Right cardiac atrium (tissue), 5 donors: ENCODE results near the gene ANKRD12. TPM values are rescaled to one million over a fixed set of nuclear protein-coding genes. Genes with fewer than 3 reads are reported as not detected.

ENCODE experiments used
- ATAC-seq, 2 donors: fragments of 200-7000 bp; cut with Tn5 transposase; one replicate each; pipeline versions ENCODE4 v1.8.0 to v1.9.1; 2020; ENCODE audit warnings: moderate library complexity in 2 of 2, mild to moderate bottlenecking in 1 of 2
- DNase-seq, 3 donors: peaks; one replicate each; pipeline ENCODE4 v3.0.0-alpha.2; 2020
- H3K27ac ChIP-seq: one replicate; pipeline ENCODE4 v1.5.1; 2013; ENCODE audit warnings: mild to moderate bottlenecking, low read length, control low read depth, moderate library complexity
- H3K27me3 ChIP-seq: one replicate; pipeline ENCODE4 v1.6.1; 2013; ENCODE audit not compliant: control insufficient read depth, insufficient read depth
- H3K4me1 ChIP-seq: one replicate; pipeline ENCODE4 v1.6.1; 2013; ENCODE audit warnings: low read length; ENCODE audit not compliant: control insufficient read depth, insufficient read depth
- H3K4me3 ChIP-seq: one replicate; pipeline ENCODE4 v1.5.1; 2013; ENCODE audit warnings: low read length, control low read depth
- H3K9me3 ChIP-seq: one replicate; pipeline ENCODE4 v1.6.1; 2013; ENCODE audit warnings: low read length; ENCODE audit not compliant: control insufficient read depth
- WGBS: extraction: QIAGEN DNeasy Blood & Tissue Kit; methylation state at CpG from one replicate; pipeline ENCODE4 v1.1.7; 2013; 5-methylcytosine and 5-hydroxymethylcytosine counted together
- intact Hi-C, 4 donors: fragments of 100-400 bp; cut with DNase I; formaldehyde crosslinking; loops; one replicate each; pipeline versions ENCODE4 v1.11.0 to v1.14.0; 2022 to 2023
- polyA plus RNA-seq: library from polyadenylated mRNA; stranded (reverse); fragments of 200-250 nt; gene quantifications from one replicate; pipeline ENCODE4 v1.2.3, GENCODE V29; 2013
- total RNA-seq, 4 donors: library from RNA; stranded (reverse); fragmentation: NEBNext Ultra II Directional; extraction: Animal tissue kit (Norgen Biotek cat#: 25700); gene quantifications; one replicate each; pipeline ENCODE4 v1.2.1, GENCODE V29; 2021
- donor health status: healthy with polysubstance abuse.
- donor health status: DM: no; HTN: yes; CAD: no.
- donor health status: DM: no; HTN: no; CAD: no.
- donor health status: DM: no; HTN: yes; CAD: no; lungs with severe emphysema.
- donor health status: DM: yes; HTN: yes; CAD: no.

Gene ANKRD12
- total and polyA plus RNA-seq, 5 donors = 7.3 to 59.6 (median 50.3) TPM

GRCh38 chr18:9106800-9107584, 29.6 kb upstream of the ANKRD12 start:
- Histone ChIP-seq H3K4me1 (peaks cover 4% of the 10 kb centered on the region), H3K9me3 (no peaks in the 10 kb centered on the region), H3K27me3 (no peaks in the 10 kb centered on the region), H3K27ac (no peak overlapping the region), H3K4me3 (no peak overlapping the region)
- ATAC-seq = no peak
- 35% methylated on average over 4 of the region's 4 CpGs for WGBS
- DNase-seq = no peak
- intact Hi-C loops = no loop called here

GRCh38 chr18:9108911-9109310, 27.7 kb upstream of the ANKRD12 start:
- no peak for ATAC-seq
- no peaks in the 10 kb centered on the region for H3K27me3 ChIP-seq
- no peak overlapping the region for H3K4me3 ChIP-seq
- 80% methylated on average over 2 of the region's 2 CpGs for WGBS
- H3K27ac ChIP-seq = no peak overlapping the region
- no peaks in the 10 kb centered on the region for H3K9me3 ChIP-seq
- H3K4me1 ChIP-seq = peaks cover 6% of the 10 kb centered on the region
- DNase-seq = no peak
- intact Hi-C loops = no loop called here

GRCh38 chr18:9109523-9109922, 27.1 kb upstream of the ANKRD12 start:
- Histone ChIP-seq H3K4me3 (no peak overlapping the region), H3K4me1 (peaks cover 6% of the 10 kb centered on the region), H3K9me3 (no peaks in the 10 kb centered on the region), H3K27me3 (no peaks in the 10 kb centered on the region), H3K27ac (no peak overlapping the region)
- ATAC-seq (no peak), DNase-seq (no peak)
- intact Hi-C loops = no loop called here
- 54% methylated on average over 4 of the region's 4 CpGs for WGBS

GRCh38 chr18:9113468-9114149, 23.0 kb upstream of the ANKRD12 start:
- H3K27ac ChIP-seq = peak overlapping the region; percentile 37

GRCh38 chr18:9115984-9116383, 20.6 kb upstream of the ANKRD12 start:
- Histone ChIP-seq H3K4me1 (peaks cover 4% of the 10 kb centered on the region), H3K27me3 (no peaks in the 10 kb centered on the region), H3K4me3 (no peak overlapping the region), H3K9me3 (no peaks in the 10 kb centered on the region), H3K27ac (no peak overlapping the region)
- intact Hi-C loops = no loop called here
- DNase-seq (no peak), ATAC-seq (no peak)

More at GRCh38 chr18:9113468-9114149, 23.0 kb upstream of the ANKRD12 start:
- Histone ChIP-seq H3K9me3 (no peaks in the 10 kb centered on the region), H3K4me3 (no peak overlapping the region), H3K27me3 (no peaks in the 10 kb centered on the region), H3K4me1 (peaks cover 6% of the 10 kb centered on the region)
- DNase-seq (no peak), ATAC-seq (no peak)
- 61% methylated on average over 7 of the region's 7 CpGs for WGBS
- intact Hi-C loops = no loop called here

- 22% methylated on average over 5 of the region's 5 CpGs for WGBS
- intact Hi-C loops = no loop called here
These were observed 18.4 kb upstream of the ANKRD12 start for GRCh38 chr18:9117980-9118841.

GRCh38 chr18:9120796-9121195, 15.8 kb upstream of the ANKRD12 start:
- no peaks in the 10 kb centered on the region for H3K4me1 ChIP-seq
- DNase-seq (no peak), ATAC-seq (no peak)
- H3K9me3 ChIP-seq = no peaks in the 10 kb centered on the region
- H3K27ac ChIP-seq = no peak overlapping the region
- intact Hi-C loops = no loop called here
- no peak overlapping the region for H3K4me3 ChIP-seq
- WGBS = 12% methylated on average over 1 of the region's 1 CpG
- no peaks in the 10 kb centered on the region for H3K27me3 ChIP-seq

More at GRCh38 chr18:9117980-9118841, 18.4 kb upstream of the ANKRD12 start:
- H3K9me3 ChIP-seq = no peaks in the 10 kb centered on the region
- ATAC-seq (peak in 1 of 2 donors; percentile 46), DNase-seq (no peak)
- peak overlapping the region; percentile 15 for H3K4me3 ChIP-seq
- peaks cover 4% of the 10 kb centered on the region for H3K4me1 ChIP-seq
- H3K27me3 ChIP-seq = no peaks in the 10 kb centered on the region
- H3K27ac ChIP-seq = no peak overlapping the region

GRCh38 chr18:9123520-9123919, 13.1 kb upstream of the ANKRD12 start:
- Histone ChIP-seq H3K27me3 (no peaks in the 10 kb centered on the region), H3K4me3 (no peak overlapping the region), H3K9me3 (no peaks in the 10 kb centered on the region), H3K27ac (no peak overlapping the region), H3K4me1 (no peaks in the 10 kb centered on the region)
- no peak for ATAC-seq
- intact Hi-C loops = no loop called here
- 90% methylated on average over 2 of the region's 2 CpGs for WGBS
- peak in 1 of 3 donors; percentile 32 for DNase-seq

GRCh38 chr18:9124824-9125223, 11.8 kb upstream of the ANKRD12 start:
- Histone ChIP-seq H3K4me1 (no peaks in the 10 kb centered on the region), H3K9me3 (no peaks in the 10 kb centered on the region), H3K4me3 (no peak overlapping the region), H3K27me3 (no peaks in the 10 kb centered on the region), H3K27ac (no peak overlapping the region)
- intact Hi-C loops = no loop called here
- no peak for DNase-seq
- 99% methylated on average over 1 of the region's 1 CpG for whole genome bisulfite sequencing
- ATAC-seq = no peak

GRCh38 chr18:9126337-9126736, 10.2 kb upstream of the ANKRD12 start:
- H3K27ac ChIP-seq = no peak overlapping the region
- intact Hi-C loops = no loop called here
- DNase-seq (no peak), ATAC-seq (peak; percentile 37 to 51)
- H3K4me1 ChIP-seq = no peaks in the 10 kb centered on the region
- WGBS = 64% methylated on average over 3 of the region's 3 CpGs
- H3K9me3 ChIP-seq = no peaks in the 10 kb centered on the region
- no peaks in the 10 kb centered on the region for H3K27me3 ChIP-seq
- no peak overlapping the region for H3K4me3 ChIP-seq

- ATAC-seq (no peak), DNase-seq (no peak)
- no peaks in the 10 kb centered on the region for H3K4me1 ChIP-seq
- H3K27me3 ChIP-seq = no peaks in the 10 kb centered on the region
- 76% methylated on average over 4 of the region's 4 CpGs for WGBS
- no peak overlapping the region for H3K27ac ChIP-seq
- intact Hi-C loops = no loop called here
- H3K4me3 ChIP-seq = no peak overlapping the region
- H3K9me3 ChIP-seq = no peaks in the 10 kb centered on the region
These were observed 6.4 kb upstream of the ANKRD12 start for GRCh38 chr18:9130195-9130594.
